ENCODE results near the gene PROM1.
A peak's percentile ranks its signal among the peaks of the same experiment; 100 is the strongest.

Gene PROM1

GRCh38 chr4:16027114-16027513, 56.7 kb downstream of the PROM1 start:
- DNase-seq (ENCODE audit: low spot score) = no peak

- peak; percentile 67 for DNase-seq (ENCODE audit: low spot score)
Measured at GRCh38 chr4:16026160-16026761, 57.6 kb downstream of the PROM1 start.

- no peak for DNase-seq (ENCODE audit: low spot score)
Measured at GRCh38 chr4:16025268-16025667, 58.6 kb downstream of the PROM1 start.

DNA sequence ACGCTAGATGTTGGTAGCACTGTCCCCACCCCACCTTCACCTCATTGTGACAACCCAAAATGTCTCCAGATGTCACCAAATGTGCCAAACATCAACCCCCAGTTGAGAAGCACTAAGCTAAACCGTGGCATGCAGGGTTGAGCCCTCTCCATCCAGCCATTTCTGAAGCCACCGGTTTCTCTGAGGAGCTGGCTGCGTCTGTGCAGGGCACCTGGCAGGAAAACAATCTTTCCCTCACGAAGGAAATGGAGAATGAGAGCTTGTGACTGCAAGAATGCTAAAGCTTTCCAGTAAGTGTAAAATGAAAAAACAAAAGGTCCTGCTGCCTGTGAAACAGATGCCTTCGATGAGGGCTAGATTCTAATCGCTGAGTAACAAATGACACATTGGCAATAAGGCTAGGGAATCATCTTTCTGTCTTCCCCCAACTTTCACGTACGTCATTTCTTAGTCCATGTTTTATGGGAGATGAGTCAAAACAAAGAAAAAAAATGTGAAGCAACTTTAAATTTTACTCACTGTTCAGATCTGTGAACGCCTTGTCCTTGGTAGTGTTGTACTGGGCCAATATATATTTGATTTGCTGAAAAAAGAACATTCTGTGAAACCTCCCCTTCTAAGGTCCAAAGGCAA, 59.9 kb downstream of the PROM1 start:
- DNase-seq (ENCODE audit: low spot score) = no peak

- no peak for DNase-seq (ENCODE audit: low spot score)
Measured at GRCh38 chr4:16021804-16022560, 61.8 kb downstream of the PROM1 start.

GRCh38 chr4:16019649-16020048, 64.2 kb downstream of the PROM1 start:
- no peak for DNase-seq (ENCODE audit: low spot score)

DNA sequence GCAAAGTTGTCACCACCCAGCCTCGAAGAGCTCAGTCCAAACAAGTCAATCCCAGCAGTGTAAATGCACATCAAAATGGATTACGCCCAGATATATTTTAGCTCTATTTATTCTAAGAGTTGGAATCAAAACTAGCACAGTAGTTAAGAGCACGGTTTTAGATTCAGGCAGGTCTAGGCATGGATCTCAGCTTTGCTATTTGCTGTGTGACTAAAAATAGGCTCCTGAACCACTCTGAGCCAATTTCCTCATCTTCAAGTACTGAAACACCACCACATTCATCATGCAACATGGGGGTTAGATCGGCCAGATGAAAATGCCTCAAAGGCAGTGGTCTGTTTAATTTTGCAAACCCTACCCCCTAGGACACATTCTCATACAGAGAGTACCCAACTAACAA, 65.0 kb downstream of the PROM1 start:
- DNase-seq (ENCODE audit: low spot score) = no peak

DNA sequence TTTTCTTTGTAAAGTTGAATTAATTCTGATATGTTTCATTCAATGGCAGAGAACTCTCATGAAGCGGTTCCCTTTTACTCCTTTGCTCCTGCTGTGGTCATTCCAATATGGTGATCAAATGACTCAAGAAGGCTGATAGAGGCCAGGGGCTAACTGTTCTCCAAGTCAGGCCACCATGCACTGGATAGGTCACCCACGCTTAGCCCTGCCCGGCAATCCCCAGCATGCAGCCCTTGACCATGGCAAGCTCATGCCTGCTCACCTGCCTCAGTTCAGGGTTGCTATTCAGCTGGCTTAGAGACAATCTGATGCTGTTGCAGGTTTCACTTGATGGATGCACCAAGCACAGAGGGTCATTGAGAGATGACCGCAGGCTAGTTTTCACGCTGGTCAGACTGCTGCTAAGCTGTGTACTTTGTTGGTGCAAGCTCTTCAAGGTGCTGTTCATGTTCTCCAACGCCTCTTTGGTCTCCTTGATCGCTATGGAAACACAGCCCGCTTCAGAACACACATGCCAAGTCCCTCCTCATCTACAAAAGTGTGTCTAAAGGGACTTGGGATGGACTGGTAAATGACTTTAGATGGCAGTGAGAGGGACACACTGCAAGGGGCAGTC, 65.7 kb downstream of the PROM1 start:
- DNase-seq (ENCODE audit: low spot score) = no peak

GRCh38 chr4:16016536-16016935, 67.3 kb downstream of the PROM1 start:
- DNase-seq (ENCODE audit: low spot score) = no peak

GRCh38 chr4:16011173-16011572, 72.7 kb downstream of the PROM1 start:
- no peak for DNase-seq (ENCODE audit: low spot score)

DNA sequence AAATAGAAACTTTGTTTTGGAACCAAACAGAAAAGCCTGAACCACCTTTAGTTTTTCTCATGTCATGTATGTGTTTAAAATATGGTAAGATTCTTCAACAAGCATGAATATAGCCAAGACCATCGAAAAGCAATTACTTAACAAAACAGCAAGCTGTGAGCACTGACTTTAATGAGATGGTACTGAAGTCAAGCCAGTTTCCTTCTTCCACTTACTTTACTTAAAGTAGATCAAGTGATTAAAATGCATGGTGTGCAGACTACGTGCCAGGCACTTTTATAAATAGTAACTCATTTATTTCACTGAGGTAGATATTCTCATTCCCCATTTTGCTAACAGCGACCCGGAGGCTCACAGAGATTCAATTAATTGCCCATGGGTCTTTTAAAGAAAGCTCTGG, 74.7 kb downstream of the PROM1 start:
- DNase-seq (ENCODE audit: low spot score) = no peak

- no peak for DNase-seq (ENCODE audit: low spot score)
Measured at GRCh38 chr4:16007471-16008095, 76.2 kb downstream of the PROM1 start.

DNA sequence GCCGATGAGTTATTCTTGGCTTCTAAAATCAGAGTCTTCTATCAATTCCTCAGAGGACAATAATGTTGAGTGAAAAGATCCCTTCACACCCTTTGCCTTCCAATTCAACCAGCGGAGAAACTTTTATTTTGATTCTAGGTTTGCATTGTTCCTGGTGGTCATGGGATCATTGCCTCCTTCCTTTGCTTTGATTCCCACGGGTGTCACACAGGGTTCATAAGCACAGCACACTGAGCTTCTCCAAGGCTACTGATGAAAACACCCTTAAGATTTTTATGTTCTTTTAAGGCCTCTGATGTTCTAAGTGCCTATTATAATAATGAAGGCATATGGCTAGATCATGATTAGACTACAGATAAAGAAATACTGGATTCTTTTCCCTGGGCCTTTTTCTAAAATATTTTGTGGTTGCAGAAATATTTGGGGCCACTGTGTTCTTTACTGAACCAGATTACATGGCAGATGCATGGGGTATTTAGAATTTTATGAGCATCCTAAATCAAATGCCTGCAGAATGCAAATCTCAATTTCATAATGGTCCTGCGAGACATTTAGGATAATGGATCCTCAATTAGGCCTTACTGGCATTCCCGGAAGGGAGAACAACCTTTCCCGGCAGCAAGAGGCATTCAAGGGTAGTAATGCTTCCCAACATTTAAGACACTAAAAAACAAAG, 76.9 kb downstream of the PROM1 start:
- DNase-seq (ENCODE audit: low spot score) = no peak

- no peak for DNase-seq (ENCODE audit: low spot score)
Measured at GRCh38 chr4:16005676-16006075, 78.1 kb downstream of the PROM1 start.

GRCh38 chr4:16001484-16001858, 82.4 kb downstream of the PROM1 start:
- DNase-seq (ENCODE audit: low spot score) = peak; percentile 69

GRCh38 chr4:16000708-16001483, 82.9 kb downstream of the PROM1 start:
- no peak for DNase-seq (ENCODE audit: low spot score)

GRCh38 chr4:15996773-15997172, 87.0 kb downstream of the PROM1 start:
- no peak for DNase-seq (ENCODE audit: low spot score)

DNA sequence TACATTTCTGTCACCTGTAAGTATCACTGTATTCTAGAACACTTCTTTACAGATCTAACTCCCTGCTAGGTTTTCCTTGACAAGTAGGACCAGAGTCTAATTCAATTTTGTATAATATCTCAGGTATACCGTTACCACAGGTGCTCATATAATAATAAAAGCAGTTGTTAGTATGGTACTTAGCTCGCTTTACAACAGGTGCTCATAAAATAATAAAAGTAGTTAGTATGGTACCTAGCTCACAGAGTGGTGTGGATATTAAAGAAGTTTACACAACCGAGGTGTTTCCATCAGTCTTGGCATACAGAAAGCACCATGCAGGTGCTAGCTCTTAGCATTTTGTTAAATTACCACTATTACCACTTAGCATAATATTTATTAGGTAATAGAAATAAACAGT, 88.0 kb downstream of the PROM1 start:
- DNase-seq (ENCODE audit: low spot score) = no peak

DNA sequence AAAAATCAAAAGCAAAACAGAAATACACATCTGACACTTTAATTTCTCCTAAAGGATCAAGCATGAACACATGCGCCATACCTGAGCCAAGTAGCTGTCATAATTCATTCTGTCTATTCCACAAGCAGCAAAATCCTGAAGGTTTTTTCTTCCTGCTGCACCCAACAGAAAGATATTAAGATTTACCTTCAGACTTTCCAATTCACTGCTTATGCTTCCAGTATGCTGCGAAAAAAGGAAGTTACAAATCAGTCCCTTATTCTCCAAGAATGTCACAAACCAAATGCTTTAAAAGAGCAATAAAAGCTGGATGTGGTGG, 91.7 kb downstream of the PROM1 start:
- DNase-seq (ENCODE audit: low spot score) = no peak

DNA sequence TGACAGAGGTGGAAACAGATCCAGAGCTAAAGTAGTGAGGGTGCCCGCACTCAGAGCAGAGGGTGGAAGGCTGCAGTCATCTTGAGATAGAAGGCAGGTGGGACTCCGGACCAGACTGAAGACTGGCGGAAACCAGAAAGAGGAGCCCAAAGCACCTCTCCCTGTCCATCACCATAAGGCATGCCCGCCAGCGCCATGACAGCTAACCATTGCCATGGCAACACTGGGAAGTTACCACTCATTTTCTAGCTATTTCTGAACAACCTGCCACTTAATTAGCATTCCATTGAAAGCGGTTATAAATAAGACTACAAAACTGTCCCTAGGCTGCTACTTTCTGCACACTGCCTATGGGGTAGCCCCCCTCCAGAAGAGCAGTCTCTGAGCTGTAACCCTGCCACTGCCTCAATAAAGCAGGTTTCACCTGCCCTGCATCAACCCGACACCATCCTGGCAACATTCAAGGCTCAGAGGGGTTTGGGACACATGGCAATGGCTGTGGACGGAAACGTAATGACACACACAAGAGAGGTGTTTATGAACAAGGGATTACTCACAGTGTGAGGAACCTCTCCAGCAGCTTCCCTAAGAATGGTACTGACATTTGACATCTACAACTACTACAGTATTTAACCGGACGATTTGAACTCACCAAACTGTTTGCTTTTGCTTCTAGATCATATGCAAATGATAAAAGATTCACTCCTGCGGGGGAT, 93.1 kb downstream of the PROM1 start:
- no peak for DNase-seq (ENCODE audit: low spot score)

- no peak for DNase-seq (ENCODE audit: low spot score)
Measured at GRCh38 chr4:15989424-15989823, 94.4 kb downstream of the PROM1 start.

All from kidney capillary endothelial cell (primary cell).